ENCODE measurements around the gene MCRIP2.
"Not testable (repeated sequence)": the region's sequence is repeated elsewhere in the genome, so short reads cannot be mapped to it uniquely, and the experiment has no call there.

MCRIP2 gene

GRCh38 chr16:680967-681745 lies 39.5 kb downstream of the MCRIP2 start:
- no peak for DNase-seq

GRCh38 chr16:681746-682427 lies 40.3 kb downstream of the MCRIP2 start:
- DNase-seq: no peak

- DNase-seq: no peak
Observed at GRCh38 chr16:682493-683395, 41.1 kb downstream of the MCRIP2 start.

GRCh38 chr16:683396-684070 lies 41.9 kb downstream of the MCRIP2 start:
- no peak for DNase-seq

- DNase-seq: peak; percentile 88
Observed at GRCh38 chr16:684071-684794, 42.6 kb downstream of the MCRIP2 start, which contains the start of gene JMJD8. Gene JMJD8 (minus strand): TSS chr16:684334. CDS start chr16:684319, 15 bp downstream.

GRCh38 chr16:684961-685696 lies 43.5 kb downstream of the MCRIP2 start:
- no peak for DNase-seq

GRCh38 chr16:685967-686366 lies 44.3 kb downstream of the MCRIP2 start:
- DNase-seq: no peak

- no peak for DNase-seq
Observed at GRCh38 chr16:686459-687260, 45.0 kb downstream of the MCRIP2 start.

GRCh38 chr16:687499-687898 lies 45.9 kb downstream of the MCRIP2 start:
- no peak for DNase-seq

- no peak for DNase-seq
Observed at GRCh38 chr16:689175-689897, 47.7 kb downstream of the MCRIP2 start.

- not testable (repeated sequence) for DNase-seq
Observed at GRCh38 chr16:691242-691641, 49.6 kb downstream of the MCRIP2 start.

- no peak for DNase-seq
Observed at GRCh38 chr16:692356-693108, 50.9 kb downstream of the MCRIP2 start.

- no peak for DNase-seq
Observed at GRCh38 chr16:693364-693763, 51.7 kb downstream of the MCRIP2 start.

- no peak for DNase-seq
Observed at GRCh38 chr16:693766-694165, 52.1 kb downstream of the MCRIP2 start.

GRCh38 chr16:694187-694862 lies 52.7 kb downstream of the MCRIP2 start:
- no peak for DNase-seq

GRCh38 chr16:694863-695354 lies 53.3 kb downstream of the MCRIP2 start:
- no peak for DNase-seq

- DNase-seq: peak; percentile 58
Observed at GRCh38 chr16:695355-696089, 53.9 kb downstream of the MCRIP2 start.

All from right kidney (tissue), 1 donor.